GM18499 (cell line): ENCODE measurements around the gene ZBTB21.
"Not testable (repeated sequence)": the region's sequence is repeated elsewhere in the genome, so short reads cannot be mapped to it uniquely, and the experiment has no call there.

Experiments used
- ATAC-seq: cut with Tn5 transposase; IDR thresholded peaks from one replicate; pipeline ENCODE4 v1.9.1; 2021; ENCODE audit warnings: moderate number of reproducible peaks; ENCODE audit not compliant: insufficient read depth, unreplicated experiment

Gene ZBTB21

GRCh38 chr21:41997657-41998056, 12.5 kb downstream of the ZBTB21 start:
- no peak for ATAC-seq

GRCh38 chr21:41995577-41995976, 14.6 kb downstream of the ZBTB21 start:
- ATAC-seq, result no peak

DNA sequence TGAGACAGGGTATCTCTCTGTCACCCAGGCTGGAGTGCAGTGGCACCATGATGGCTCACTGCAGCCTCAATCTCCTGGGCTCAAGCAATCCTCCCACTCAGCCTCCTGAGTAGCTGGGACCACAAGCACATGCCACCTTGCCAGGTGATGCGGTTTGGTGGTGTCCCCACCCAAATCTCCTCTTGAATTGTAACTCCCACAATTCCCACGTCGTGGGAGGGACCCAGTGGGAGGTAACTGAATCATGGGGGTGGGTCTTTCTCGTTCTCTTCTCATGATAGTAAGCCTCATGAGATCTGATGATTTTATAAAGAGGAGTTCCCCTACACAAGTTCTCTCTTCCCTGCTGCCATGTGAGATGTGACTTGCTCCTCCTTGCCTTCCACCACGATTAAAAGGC, 15.5 kb downstream of the ZBTB21 start:
- ATAC-seq, result not testable (repeated sequence)

DNA sequence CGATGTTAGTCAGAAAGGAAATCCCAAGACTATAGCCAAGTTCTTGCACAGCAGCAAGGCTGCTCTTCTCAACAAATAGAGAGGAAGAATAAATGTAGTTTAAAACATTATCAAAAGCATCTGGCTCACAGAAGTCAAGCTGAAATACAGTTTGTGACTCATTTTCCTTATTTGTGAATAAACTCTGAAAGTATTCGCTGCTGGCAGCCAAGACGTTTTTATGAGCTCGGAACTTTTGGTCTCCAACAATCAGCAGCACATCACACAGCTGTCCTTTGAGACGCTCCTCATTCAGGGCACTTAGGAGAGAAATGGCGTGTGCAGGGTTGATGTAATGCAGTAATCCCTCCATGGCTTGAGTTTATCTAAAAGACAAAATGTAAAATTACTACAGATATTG, 16.4 kb downstream of the ZBTB21 start:
- no peak for ATAC-seq

GRCh38 chr21:41992576-41992975, 17.6 kb downstream of the ZBTB21 start:
- ATAC-seq, result no peak

DNA sequence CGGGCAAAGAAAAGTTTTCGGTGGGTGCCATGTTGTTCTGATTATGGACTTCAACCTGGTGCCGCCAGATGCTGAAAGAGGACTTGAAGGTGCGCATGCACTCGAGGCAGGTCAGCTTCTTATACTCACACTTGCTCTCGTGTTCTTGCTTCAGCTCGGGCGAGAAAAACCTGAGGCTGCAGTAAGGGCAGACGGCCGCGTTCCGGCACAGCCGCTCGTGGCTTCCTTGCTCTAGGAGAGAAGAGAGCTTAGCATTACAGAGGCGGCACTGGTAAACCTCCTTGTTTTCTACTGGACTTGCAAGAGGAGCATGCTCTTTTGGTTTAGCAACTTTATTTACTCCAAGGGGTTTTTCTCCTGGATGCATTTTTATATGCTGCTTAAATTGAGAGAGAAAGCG, 18.5 kb downstream of the ZBTB21 start:
- no peak for ATAC-seq

GRCh38 chr21:41989698-41990097, 20.5 kb downstream of the ZBTB21 start:
- ATAC-seq, result no peak

- no peak for ATAC-seq
These were observed 22.9 kb downstream of the ZBTB21 start for GRCh38 chr21:41987310-41987709.

GRCh38 chr21:41985662-41986416, 24.3 kb downstream of the ZBTB21 start:
- ATAC-seq, result no peak

DNA sequence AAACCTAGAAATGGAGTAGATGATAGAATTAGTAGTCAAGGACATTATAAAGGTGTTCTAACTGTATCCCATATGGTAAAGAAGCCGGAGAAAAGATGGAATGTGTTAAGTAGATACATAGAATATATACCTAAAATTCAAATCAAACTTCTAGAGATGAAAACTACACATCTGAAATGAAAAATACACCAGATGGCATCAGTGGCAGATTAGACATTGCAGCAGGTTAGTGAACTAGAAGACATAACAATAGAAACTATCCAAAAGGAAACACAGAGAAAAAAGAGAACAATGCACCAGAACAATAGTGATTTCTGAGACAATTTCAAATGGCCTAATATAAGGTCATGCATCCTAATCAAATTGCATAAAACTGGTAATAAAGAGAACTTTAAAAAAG, 26.9 kb downstream of the ZBTB21 start:
- ATAC-seq, result no peak

DNA sequence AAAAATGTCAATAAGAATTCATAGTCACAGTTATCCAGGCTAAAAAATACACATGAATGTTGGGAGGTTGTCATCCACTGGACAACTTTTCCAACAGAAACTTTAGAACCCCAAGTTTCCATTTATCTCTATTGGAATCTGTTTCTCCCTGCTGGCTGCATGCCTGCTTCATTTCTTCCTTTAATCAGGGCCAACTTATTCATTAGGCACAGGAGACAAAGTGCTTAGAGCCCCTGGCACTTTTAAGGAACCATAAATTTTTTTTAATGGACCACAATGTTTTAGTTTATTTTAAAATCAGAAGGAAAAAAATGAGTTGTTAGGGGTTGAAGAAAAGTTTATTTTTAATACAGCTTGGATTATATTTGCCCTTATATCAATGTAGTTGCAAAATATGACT, 29.6 kb downstream of the ZBTB21 start:
- no peak for ATAC-seq

GRCh38 chr21:41979751-41980369, 30.3 kb downstream of the ZBTB21 start:
- no peak for ATAC-seq

DNA sequence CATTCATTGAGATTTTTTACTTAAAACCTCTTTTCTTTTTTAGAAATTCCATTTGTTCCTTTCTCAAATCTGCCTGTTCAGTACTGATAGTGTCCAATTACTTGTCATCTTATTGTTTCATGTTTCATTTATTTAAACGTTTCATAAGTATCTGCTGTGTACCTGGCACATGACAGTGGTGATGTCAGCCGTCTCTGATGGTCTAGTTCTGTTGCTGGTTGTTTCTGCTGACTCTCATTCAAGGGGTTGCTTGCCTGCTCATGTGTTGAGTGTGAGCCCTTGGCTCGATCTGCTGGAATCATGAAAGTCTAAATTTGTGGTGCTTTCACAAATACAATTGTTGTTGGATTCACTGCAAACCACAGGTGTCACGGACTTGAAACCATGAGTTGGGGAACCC, 30.8 kb downstream of the ZBTB21 start:
- ATAC-seq, result no peak

DNA sequence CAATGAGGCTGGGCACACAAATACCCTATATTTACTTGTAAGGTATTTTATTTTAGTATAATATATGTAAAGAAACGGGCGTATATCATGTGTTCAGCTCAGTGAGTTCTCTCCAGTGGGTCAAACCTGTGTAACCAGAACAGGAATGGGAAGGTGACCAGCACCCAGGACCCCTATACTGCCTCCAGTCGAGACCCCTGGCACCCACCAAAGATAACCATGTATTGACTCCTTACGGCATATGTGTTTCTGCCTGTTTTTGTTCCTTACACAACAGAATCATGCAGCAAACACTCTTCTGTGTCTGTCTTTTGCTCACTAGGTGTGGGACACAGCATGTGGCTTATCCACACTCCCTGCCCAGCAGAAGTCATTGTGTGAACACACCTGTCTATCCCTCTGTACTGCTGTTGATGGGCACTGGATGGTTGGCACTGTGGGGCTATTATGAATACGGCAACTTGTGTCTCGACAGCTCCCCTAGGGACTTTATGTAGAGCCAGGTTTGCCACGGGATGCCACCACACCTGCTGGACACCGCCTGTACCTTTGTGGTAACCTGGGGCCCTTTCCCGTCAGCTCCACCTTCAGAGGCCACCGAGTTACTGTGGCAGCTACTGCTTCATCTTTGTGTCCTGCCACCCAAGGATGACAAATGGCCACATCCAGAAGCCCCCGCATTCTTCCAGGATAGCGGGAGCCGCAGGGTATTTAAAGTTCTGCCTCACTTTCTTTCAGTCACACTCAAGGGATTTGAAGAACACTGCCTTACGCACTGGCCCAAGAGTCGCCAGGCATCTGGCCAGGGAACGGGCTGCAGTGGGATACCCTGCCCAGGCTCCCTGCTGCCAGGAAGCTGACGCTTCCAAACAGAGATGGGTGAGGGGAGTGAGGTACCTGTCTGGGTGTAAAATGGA, 32.9 kb downstream of the ZBTB21 start:
- no peak for ATAC-seq

DNA sequence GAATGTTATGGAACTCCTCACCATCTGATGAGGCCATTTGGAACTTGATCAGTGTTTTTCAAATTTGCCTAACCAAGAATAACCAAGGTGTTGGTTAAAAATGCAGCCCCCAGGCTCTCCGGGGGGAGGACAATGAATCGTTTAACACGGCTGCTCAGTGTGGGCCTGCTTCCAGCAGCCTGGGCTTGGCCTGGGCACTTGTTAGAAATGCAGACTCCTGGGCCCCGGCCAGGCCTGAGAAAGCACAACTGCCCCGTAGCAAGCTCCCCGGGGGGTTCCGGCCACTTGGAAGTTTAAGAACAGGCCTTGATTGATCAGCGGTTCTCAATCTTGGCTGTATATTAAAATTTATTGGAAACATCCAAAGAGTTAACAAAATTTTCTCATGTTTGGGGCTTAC, 33.5 kb downstream of the ZBTB21 start:
- no peak for ATAC-seq

DNA sequence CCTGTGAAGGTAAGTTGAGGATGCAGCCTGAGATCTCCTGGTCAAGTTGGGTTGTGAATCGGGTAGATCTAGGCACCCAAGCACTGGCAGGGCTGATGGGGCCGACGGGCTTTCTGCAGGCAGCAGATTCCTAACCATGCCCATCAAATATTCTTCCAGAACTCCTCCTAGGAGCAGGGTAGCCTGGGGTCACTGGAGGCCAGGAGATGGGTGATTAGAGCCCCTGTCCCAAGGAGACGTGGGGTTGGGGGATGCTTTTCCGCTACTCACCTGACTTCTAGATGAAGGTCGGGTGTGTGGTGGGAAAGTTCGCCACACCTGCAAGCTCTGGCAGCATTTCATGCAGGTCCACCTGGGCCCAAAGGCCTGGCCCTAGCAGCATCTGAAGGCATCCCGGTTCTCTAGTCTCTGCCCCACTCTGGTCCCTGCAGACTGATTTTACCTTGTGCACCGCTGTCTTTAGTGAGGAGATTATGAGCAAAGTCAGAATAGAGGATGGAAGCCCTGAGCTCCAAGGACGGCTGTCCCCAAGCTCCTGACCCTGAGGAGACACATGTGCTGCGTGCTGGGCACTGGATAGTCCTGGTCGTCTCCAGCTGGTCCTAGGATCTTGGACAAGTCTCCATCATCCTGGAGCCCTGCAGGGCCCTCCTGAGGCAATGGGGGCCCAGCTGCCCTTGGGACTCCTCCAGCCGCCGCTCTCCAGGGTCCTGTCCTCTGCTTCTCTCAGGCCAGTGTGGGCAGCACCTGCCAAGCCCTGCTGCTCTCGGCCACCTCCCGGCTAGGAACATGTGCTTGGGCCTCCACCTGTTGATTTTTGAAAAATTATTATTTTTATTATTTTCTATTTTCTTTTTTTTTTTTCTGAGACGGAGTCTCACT, 34.5 kb downstream of the ZBTB21 start:
- no peak for ATAC-seq

DNA sequence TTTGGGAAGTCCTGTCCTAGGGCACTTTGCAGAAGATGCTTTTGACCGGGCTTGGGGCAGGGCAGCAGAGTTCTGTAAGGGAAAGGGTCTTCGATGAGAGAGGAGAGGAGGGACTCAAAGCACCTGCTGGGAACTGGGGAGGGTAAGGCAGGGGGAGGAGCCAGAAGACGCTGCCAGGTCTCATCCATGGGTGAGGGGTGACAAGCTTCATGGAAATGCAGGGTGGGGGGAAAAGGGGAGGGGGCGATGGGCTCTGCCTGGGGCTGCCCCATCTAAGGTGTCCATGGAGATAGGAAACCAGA, 35.5 kb downstream of the ZBTB21 start:
- no peak for ATAC-seq

DNA sequence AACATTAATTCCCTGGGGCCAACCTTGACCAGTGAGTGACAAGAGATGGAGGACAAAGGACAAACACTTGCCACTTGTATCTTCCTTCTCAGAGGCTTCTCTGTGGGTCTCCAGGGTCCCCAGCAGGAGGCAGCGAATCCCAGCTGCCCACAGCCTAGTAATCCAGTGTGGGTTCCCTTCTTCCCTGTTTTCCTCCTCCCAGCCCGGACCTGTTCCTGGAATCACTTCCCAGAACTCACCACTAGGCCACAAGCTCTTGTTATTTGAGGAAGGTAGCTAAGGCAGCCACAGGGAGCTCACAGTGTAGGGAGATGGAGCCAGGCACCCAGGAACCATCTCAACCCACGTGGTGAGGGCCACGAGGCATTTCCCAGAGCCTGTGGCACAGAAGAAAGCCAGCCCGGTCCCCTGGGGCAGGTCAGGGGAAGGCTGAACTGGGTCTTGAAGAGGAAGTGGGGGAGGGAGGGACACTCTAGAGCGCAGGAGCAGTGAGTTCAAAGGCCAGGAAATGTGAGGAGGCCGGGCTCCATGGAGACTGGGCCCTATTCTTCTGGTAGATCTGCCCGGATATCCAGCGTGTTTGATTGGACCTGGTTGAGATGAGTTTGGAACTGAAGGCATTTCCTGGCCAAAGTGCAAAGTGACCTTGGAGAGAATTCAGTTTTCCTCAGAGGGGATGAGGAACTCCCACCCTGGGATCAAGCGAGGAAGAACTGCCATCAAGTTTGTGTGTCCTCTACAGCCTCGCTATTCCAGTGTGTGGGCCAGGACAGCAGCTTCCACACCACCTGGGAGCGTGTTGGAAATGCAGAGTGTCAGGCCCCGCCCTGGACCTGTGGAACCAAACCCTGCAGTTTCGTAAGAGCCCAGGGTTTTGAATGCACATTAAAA, 36.1 kb downstream of the ZBTB21 start:
- no peak for ATAC-seq

DNA sequence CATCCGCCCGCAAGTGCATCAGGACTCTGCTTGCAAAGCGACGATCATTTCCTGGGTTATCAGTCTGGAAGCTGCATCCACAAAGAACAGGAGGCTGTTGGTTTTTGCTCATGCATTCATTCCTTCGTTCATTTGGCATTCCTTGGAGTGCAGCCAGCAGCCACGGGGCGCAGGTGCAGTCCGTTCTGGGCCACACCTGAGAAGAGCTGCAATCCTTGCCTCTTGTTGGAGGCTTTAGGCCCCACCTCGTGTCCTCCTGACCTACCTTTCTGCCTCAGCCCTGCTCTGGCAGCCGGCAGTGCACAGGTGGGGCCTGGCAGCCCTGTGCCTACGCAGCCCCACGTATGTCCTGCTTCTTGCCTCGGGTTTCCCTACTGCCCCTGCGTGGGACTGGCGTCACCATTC, 36.7 kb downstream of the ZBTB21 start:
- no peak for ATAC-seq
